ENCODE results near the gene SCARB1.

DNA sequence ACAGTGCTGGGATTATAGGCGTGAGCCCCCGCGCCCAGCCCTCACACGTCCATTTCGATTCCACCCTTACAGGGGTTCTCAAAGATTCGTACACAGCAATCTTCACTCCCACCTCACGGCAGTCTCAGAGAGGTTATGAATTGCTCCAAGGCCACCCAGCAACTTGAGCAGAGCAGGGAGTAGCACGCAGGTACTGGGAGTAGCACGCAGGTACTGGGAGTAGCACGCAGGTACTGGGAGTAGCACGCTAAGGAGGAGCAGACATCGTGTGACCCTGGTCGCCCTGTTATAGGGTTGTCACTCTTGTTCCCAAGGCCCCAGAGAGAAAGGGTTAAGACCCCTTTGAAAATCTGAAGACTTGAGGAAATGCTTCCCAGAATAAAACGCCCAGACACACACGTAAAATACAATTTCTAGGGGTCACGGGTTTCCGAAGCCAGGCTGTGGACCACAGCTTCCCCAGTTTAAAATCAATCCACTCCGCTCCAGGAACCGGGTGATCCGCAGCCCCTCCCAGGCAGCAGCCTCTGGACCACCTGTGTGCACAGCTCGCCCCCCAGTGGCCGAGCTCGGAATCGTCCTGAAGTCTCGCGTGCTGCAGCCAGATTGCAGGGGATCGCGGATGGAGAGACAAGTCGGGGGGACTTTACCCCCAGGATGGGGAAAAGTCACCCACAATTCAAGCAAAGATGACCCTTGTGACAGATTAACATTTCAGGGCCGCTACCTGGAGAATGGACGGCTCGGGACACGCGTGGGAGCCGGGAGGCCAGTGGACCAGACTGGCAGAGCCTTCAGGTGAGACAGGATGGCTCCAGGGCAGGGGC is 92.0 kb downstream of the SCARB1 start:
- no peak for TF ChIP-seq NR1H2 (CRISPR knock-in tag; IDR thresholded peaks at IDR 0.05)
- TF ChIP-seq RAD21 (CRISPR knock-in tag; conservative IDR thresholded peaks at IDR 0.05 in 1 of 2, IDR thresholded peaks at IDR 0.05 in 1 of 2), result peak; percentile 85 to 91
- TF ChIP-seq HMGN3 (IDR thresholded peaks at IDR 0.05; ENCODE audit: borderline replicate concordance, extremely low read depth, insufficient read length, low read depth, low read length), result no peak
- TF ChIP-seq, protein P1, sequence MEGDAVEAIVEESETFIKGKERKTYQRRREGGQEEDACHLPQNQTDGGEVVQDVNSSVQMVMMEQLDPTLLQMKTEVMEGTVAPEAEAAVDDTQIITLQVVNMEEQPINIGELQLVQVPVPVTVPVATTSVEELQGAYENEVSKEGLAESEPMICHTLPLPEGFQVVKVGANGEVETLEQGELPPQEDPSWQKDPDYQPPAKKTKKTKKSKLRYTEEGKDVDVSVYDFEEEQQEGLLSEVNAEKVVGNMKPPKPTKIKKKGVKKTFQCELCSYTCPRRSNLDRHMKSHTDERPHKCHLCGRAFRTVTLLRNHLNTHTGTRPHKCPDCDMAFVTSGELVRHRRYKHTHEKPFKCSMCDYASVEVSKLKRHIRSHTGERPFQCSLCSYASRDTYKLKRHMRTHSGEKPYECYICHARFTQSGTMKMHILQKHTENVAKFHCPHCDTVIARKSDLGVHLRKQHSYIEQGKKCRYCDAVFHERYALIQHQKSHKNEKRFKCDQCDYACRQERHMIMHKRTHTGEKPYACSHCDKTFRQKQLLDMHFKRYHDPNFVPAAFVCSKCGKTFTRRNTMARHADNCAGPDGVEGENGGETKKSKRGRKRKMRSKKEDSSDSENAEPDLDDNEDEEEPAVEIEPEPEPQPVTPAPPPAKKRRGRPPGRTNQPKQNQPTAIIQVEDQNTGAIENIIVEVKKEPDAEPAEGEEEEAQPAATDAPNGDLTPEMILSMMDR (IDR thresholded peaks at IDR 0.05 in 2 of 3, conservative IDR thresholded peaks at IDR 0.05 in 1 of 3; ENCODE audit: insufficient read depth in 2 of 3, low read depth in 1 of 3, low read length in 3 of 3), result peak; percentile 88 to 97 (median 93)
- no peak for TF ChIP-seq CCAR2 (IDR thresholded peaks at IDR 0.05; ENCODE audit: low read depth, low read length)
- TF ChIP-seq POLR2A (conservative IDR thresholded peaks at IDR 0.05), result no peak
- TF ChIP-seq NCOR1 (IDR thresholded peaks at IDR 0.05), result no peak
- TF ChIP-seq, protein P2, sequence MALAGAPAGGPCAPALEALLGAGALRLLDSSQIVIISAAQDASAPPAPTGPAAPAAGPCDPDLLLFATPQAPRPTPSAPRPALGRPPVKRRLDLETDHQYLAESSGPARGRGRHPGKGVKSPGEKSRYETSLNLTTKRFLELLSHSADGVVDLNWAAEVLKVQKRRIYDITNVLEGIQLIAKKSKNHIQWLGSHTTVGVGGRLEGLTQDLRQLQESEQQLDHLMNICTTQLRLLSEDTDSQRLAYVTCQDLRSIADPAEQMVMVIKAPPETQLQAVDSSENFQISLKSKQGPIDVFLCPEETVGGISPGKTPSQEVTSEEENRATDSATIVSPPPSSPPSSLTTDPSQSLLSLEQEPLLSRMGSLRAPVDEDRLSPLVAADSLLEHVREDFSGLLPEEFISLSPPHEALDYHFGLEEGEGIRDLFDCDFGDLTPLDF (CRISPR knock-in tag; IDR thresholded peaks at IDR 0.05), result no peak
- TF ChIP-seq POLR2AphosphoS5 (IDR thresholded peaks at IDR 0.05; ENCODE audit: control insufficient read depth, insufficient read depth, low read depth, low read length), result no peak
